Stomach (tissue), 4 donors: Measurements from ENCODE around the gene ZNF135.

Experiments used
- POLR2A ChIP-seq, 4 donors: fragments of 450-650 bp; IDR thresholded peaks; one replicate each; pipeline ENCODE4 v1.6.1; 2016; ENCODE audit warnings: antibody characterized with exemption in 4 of 4, control low read depth in 2 of 4, mild to moderate bottlenecking in 1 of 4, moderate library complexity in 1 of 4
- POLR2AphosphoS5 ChIP-seq, 3 donors: sonication (generic); formaldehyde crosslinking; IDR thresholded peaks; one replicate each; pipeline ENCODE4 v1.6.1; 2016; ENCODE audit warnings: antibody characterized with exemption in 3 of 3
- TF ChIP-seq, protein P1 (sequence below), 7 experiments: fragments of 450-650 bp in 4 of 7; fragments of 200-600 bp in 3 of 7; sonication (generic) in 3 of 7; IDR thresholded peaks; one replicate each; pipeline ENCODE4 v1.5.1; 2016 to 2019; ENCODE audit warnings: antibody characterized with exemption in 7 of 7, control low read depth in 2 of 7, mild to moderate bottlenecking in 1 of 7

DNA sequence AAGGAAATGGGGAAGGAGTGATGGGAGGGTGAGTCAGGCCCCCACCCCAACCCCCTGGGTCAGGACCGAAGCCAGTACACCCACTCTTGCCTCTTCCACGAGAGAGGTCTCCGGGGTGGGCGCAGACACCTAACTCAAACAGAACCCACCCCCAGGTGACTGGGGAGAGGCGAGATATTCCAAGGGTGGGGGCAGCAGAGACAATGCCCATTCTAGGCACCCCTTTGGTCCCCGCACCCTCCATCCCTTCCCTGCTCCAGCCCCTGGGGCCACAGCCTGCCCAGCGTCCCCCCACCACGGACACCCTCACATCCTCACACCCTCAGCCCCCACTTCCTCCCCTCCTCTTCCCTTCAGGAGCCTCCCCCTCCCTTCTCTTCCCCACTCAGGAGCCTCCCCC lies 38.3 kb downstream of the ZNF135 start:
- TF ChIP-seq, protein P1, sequence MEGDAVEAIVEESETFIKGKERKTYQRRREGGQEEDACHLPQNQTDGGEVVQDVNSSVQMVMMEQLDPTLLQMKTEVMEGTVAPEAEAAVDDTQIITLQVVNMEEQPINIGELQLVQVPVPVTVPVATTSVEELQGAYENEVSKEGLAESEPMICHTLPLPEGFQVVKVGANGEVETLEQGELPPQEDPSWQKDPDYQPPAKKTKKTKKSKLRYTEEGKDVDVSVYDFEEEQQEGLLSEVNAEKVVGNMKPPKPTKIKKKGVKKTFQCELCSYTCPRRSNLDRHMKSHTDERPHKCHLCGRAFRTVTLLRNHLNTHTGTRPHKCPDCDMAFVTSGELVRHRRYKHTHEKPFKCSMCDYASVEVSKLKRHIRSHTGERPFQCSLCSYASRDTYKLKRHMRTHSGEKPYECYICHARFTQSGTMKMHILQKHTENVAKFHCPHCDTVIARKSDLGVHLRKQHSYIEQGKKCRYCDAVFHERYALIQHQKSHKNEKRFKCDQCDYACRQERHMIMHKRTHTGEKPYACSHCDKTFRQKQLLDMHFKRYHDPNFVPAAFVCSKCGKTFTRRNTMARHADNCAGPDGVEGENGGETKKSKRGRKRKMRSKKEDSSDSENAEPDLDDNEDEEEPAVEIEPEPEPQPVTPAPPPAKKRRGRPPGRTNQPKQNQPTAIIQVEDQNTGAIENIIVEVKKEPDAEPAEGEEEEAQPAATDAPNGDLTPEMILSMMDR (IDR thresholded peaks at IDR 0.05), result no peak
- TF ChIP-seq POLR2AphosphoS5 (IDR thresholded peaks at IDR 0.05) (no peak), POLR2A (IDR thresholded peaks at IDR 0.05) (no peak)
